HUDEP-2 (cell line): ENCODE measurements around the gene AFAP1.

Experiments
- DNase-seq, 76 experiments: peaks; one replicate each; lab custom pipeline; 2025; ENCODE audit not compliant: unreplicated experiment in 76 of 76; lab: John Stamatoyannopoulos, UW

AFAP1 gene

DNA sequence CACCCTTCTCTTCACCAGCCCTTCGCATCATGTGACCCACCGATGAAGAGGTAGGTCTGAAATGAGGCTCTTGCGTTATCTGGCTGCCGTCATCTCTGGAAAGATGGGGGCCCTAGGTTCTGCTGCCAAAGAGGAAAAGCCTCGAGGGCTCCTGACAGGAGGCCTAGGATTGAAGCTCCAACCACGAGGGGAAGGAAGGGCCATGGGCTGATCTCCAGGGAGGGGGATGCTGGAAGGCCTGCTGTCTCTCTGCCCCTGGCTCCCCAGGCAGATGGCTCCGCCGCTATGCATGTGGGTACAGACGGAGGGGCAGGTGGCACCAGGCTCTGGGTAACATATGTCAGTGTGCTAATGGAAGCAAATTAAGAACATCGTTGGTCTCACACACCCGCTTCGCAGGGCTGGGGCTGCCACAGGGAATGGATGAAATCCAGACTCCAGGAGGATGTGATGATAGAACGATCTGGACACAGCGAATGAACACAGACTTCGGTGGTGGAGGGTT, 44.9 kb downstream of the AFAP1 start:
- DNase-seq: no peak

DNA sequence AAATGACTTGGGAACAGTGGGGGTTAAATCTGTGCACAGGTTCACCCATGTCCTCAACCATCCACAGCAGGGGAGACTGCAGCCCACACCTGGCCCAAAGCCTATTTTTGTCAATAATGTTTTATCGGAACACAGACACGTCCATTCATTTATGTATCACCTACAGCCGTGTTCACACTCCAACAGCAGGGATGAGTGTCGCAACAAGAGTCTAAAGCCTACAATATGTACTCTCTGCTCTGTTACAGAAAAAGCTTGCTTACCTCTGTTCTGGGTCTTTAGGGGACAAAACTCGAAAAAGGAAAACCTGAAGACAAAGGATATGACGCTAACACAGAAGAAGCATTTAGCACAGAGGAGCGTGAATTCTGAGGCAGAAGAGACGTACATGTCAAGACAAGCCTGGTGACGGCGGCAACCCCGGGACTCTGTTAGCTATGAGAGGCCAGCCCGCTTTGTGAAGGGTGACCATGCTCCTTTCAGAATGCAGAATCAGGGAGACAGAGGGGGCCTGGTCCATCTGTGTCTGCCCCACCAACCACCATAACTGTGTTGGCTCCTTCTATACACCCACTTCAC, 45.5 kb downstream of the AFAP1 start:
- no peak for DNase-seq

DNA sequence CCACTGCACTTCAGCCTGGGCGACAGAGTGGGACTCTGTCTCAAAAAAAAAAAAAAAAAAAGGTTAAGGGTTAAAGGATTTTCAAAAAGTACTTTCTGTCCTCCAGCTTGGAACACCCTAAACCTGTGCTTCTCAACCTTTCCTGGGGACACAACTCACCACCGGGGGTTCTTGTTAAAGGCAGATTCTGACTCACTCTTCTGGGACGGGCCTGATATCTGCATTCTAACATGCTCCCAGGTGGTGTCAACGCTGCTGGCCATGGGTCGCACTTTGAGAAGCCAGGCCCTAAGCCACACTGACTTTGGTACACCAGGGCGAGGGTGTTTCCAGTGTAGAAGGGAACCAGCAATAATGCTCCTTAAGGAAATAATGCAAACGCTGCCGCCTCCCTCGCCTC, 46.1 kb downstream of the AFAP1 start:
- no peak for DNase-seq

DNA sequence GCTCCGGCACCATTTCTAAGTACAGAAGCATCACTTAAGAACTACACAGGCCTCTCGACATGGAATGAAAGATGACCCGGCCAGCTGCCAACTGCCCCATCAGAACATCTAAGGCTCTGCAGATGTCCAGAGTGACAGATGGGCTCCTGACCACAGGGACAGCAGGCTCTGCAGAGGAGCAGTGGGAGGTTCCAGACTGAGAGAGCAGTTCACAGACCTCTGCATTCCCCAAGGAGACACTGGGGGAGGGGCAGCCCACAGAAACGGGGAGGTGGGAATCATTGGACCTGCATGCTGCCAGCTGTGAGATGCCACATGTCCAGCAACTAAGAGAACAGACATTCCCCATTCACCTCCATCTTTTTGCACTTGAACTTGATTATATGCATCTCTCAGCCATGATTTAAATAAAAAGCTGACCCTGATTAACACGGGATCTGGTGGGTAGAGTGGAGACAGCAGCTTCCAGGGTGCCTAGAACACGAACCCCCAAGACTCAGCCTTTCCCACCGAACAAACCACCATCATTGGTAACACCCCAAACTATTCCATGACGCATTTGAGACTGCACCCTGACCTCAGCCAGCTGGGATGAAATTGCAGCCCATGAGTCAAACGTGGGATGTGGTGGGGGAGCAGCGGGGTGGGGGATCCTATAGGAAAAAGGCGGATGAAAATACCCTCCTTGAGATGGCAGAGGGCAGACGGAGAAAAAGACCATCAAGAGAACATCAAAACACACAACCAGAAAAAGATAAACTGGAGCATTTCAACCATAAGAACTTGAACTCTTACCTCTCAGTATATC, 47.2 kb downstream of the AFAP1 start:
- no peak for DNase-seq

DNA sequence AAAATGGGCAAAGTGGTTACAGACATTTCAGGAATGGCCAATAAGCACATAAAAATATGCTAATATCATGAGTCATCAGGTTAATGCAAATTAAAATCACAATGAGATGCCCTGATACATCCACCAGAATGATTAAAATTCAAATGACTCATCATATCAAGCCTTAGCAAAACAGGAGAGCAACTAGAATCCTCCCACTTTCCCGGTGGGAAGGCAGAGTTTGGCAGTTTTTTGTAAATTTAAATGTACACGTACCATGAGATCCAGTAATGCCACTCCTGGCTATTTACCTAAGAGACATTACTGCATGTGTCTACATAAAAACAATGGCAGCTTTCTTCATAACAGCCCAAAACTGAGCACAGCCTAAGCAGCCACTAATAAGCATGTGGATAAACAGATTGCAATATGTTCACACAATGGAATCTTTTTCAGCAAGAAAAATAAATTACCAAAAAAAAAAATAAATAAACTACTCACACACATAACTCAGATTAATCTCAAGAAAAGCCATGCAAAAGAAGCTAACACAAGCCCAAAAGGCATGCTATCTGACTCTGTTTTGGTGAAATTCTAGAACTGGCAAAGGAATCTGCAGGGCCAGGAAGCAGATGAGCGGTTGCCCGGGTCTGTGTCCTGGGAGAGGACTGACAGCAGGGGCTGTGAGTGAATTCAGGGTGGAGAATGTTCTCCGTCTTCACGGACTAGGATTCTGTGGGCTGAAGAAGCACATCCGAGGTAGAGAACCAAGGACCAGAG, 48.8 kb downstream of the AFAP1 start:
- DNase-seq: no peak

DNA sequence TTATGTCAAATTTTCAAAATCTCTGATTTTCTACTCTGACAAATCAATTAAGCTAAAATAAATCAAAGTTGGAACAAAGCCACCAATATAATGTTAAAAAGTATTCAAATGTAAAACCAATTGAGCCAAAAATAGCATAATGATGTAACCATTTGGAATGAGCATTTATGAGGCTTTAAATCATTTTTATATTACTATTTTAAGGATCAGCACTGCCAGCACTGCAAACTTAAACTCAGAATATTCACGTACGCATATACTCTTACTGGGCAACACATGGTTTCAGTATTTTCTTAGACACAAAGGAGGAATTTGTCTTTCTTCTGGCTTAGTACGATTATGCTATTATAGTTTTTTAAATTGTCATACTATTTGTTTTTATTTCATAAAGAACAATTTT, 52.2 kb downstream of the AFAP1 start:
- DNase-seq: no peak

DNA sequence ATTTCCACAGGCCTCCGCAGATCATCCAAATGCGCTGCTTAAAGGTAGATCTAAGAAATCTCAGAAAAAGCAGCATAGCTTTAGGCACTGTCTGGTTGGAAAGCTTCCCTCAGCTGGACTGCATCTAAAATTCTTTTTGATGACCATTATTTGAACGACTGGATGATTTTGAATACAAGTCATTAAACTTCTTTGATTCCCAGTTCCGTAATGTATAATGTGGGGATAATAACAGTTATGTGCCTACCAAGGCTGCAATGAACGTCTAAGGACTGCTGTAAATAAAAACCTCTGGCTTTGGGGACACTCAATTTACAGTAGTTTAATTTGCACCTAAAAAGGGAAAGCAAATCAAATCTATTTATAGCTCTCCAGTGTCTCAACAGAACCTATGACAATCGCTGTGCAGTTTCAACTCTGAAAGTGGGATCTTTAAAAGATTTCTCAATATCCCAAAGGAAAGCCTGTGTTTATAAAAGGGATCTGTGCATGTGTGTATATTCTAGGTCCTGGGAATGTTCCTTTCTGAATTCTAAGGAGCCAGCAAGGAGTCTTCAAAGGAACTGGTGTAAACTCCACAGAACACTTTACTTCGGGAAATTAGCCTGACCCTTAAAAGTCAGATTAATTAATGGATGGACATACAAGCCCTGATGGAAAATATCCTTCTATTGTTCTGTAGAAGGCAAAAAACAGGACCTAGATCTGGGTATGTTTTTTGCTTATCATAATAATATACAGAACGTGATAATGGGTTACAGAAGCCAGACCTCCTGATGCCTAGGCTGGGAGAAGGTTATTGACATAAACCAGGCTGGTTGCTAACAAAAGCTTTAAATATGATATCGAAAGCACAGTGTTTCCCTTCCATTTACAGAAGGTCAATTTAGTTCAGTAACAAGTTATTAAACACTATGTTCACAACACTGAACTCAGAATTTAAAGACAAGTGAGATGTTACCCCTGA, 53.4 kb downstream of the AFAP1 start:
- DNase-seq: no peak

DNA sequence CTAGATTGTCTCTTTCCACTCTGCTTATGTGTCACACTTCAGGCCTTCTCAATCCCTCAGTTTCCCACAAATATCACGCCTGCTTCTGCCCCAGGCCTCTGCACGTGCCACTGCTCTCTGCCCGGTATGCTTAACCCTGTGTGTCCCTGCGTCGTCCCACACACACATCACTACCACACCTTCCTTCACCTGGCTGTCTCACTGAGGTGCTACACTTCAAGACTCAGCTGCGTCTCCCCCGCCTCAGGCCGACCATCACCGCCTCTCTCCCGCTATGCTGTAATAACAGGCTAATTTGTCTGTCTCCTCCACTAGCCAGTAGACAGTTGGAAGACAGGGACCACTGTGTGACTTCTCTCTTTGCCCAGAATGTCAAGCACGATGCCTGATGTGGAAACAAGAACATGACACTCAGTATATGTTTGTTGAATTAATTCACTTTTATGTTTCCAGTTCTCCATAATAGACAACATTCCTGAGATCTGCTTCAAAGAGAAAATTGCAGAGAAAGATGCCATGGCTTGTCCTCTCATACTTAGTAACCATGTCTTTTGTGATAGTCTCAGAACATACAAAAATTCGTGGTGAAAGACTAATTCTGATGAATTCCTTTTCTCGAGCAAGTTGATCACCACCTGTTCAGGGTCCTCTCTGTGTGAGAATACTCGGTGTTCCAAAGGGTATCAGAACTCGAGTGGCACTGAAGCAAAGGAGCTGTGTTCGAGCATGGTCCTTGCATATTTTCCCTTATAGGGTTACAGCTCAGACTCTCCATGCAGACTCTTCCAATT, 54.2 kb downstream of the AFAP1 start:
- DNase-seq: no peak

DNA sequence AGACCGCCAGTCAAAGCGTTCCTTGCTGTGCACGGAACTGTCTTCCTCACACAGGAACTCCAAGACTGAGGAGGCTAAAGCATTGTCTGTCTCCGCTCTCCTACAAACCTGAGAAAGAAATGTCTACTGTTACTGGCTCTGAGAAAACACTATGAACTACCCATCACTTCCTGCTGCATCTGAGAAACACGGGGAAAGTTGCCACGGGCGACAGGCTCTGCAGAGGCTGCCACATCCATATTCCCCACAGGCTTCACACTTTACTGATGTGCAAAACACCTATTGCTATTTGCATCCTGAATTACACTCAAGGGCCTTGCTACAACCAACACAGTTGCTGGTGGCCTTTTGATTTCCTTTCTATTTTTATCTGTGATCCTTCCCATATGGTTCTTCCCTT, 59.0 kb downstream of the AFAP1 start:
- DNase-seq: no peak

DNA sequence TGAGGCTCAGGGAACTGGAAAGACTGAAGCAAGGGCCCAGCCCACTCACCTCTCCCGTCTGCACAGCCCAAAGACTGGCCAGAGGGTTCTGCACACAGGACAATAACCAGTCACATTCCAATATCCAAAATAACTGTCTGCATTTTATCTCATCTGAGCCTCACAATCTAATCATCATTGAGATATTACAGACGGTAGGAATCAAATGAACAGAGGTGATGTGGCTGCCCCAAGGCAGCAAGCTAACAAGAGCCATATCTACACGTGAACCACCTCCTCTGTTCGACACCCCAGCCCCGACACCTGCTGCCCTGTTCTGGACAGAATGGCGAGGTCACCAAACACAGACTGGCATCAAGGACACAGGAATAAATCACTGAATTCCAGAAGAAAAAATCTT, 60.5 kb downstream of the AFAP1 start:
- no peak for DNase-seq

DNA sequence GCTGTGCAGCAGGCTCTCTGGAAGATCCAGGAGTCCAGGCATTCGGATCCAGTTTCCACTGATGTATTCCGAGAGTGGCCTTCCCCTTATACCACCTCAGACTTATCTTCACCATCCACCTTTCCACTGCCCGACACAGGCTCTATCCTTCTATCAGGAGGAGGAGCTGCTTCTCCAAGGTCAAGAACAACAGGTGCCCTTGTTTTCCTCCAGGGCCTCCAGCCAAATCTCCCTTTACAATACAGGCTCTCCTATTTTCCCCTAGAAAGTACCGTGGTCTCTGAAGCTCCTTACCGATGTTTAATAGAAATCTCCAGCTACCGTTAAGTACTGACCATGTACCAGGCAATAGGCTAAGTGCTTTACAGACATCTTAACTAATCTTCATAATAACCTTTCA, 61.3 kb downstream of the AFAP1 start:
- no peak for DNase-seq

DNA sequence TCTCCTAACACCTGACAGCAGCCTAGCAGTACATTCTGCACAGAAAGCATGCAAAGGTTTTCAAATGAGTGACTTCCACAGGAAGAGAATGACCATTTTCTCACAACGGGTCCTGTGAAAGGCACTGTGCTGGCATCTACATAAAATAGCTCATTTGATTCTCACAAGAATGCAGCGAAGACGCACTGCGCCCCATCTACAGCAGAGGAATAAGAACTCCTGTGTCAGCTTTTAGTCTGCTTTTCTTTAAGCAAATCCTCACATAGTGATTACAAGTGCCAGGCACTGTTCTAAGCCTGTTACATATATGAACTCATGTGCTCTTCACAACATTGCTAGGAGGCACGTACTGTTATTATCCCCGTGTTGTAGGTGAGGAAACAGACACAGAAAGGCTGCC, 62.5 kb downstream of the AFAP1 start:
- DNase-seq: no peak

DNA sequence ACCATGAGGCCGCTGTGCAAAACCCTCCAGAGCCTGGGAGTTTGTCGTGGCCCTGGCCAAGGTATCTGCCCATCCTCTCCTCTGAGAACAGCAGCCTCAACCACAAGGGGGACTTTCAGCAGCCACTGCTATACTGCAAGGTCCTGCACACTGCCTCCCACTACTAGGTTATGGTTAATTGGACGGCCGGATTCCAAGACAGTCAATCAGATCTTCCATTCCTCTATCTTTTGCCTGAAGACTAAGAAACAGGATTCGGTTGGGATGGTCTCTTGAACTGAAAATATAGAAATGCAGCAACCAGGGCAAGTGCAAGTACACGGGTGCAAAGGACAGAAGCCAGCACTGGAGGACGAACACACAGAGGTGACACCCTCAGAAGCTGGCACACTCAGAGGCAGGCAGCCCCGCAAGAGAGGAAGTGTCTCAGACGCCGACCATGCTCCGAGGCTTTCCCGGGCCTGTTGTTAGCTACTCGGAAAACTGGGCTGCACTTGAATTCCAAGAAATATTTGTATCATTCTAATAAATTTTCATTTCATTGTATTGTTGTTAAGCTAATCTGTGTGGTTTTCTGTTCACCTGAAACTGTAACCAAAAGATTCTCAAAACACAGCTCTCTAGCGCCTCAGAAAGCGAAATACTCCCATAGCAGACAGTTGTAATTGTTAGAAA, 63.3 kb downstream of the AFAP1 start:
- DNase-seq: no peak

DNA sequence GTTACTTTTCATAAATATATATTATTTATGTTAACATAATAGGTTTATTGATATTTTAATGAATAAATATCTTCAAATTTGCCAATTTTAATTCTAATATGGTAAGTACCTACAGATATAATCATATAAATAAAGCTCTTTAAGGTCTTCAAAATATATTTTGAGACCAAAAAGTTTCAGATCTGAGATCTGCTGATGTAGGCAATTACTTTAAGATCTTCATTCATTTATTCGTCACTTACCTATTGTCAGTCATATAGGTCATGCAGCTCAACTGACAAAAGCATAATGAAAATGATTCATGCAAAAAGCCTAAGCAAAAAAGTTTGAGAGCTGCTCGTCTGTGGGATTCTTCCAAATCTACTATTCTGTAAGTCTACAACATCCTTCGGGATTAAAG, 64.8 kb downstream of the AFAP1 start:
- no peak for DNase-seq

DNA sequence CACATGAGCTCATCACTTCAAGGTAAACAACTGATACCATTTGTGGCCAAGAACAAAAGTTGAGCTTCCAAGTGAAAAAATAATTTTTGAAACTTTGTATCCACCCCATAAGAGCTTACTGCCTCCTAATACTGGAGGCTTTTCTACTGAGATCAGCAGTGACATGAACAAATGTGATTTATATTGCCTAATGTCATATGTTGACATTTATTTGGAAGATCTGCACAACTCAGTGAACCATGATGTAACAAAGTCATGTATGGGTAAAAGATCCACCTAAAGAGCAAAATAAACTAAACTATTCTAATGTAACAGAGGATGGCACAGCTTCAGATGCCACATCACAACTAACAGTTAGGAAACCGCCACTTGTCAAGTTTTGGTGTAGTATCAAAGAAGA, 65.8 kb downstream of the AFAP1 start:
- DNase-seq: no peak

DNA sequence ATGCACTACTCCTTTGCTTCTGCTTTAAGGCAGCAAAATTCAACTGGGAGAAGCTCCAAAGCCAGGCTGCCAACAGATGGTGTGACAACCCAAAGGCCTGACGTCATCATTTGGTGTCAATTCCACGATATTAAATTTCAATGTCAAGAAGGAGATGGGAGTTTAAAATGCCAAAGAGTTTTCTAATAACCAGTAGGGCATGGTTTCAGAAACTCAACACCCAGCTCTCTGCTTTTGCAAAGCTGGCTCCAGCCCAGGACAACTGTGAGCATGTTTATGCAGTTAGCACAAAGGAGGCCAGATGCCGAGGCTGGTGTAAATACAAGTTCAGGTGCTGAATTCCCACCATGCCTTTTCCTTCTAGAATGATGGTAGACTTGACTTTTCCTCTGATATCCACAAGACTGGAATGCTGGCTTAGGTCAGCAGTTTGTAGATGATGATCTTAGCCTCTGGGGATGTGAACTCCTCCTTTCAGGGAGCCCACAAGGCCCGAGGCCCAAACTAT, 67.3 kb downstream of the AFAP1 start:
- DNase-seq: no peak

DNA sequence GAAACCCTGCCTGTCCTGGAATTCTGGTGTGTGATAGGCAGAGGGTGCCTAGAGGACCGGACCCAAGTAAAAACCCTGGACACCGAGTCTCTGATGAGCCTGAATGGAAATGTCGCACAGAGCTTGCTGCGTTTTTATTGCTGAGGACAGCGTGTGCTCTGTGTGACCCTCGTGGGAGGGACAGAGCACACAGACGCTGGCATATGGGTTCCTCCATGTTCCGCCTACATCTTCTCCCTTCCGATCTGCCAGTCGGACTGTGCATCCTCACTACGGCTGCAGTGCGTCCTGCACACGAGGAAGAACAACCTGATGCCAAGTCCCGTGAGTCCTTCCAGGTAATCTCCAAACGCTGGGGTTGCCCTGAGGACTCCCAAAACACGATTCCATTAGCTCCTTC, 68.3 kb downstream of the AFAP1 start:
- no peak for DNase-seq

DNA sequence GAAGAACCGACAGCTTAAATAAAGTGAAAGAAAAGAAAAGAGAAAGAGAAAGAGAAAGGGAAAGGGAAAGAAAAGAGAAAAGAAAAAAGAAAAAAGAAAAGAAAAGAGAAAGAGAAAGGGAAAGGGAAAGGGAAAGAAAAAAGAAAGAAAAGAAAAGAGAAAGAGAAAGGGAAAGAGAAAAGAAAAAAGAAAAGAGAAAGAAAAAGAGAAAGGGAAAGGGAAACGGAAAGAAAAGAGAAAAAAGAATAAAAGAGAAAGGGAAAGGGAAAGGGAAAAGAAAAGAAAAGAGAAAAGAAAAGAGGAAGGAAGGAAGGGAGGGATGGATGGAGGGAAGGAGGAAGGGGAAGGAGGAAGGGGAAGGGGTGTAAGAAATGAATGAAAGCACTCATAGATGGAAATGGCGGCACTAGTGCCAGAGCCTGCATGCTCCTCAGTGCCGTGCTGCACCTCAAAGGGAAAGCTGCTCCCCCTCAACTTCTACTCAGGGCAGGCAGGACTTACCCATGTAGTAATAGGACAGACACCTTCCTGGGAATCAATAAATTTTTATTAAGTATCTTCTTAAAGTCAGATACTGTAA, 70.7 kb downstream of the AFAP1 start:
- DNase-seq: no peak

DNA sequence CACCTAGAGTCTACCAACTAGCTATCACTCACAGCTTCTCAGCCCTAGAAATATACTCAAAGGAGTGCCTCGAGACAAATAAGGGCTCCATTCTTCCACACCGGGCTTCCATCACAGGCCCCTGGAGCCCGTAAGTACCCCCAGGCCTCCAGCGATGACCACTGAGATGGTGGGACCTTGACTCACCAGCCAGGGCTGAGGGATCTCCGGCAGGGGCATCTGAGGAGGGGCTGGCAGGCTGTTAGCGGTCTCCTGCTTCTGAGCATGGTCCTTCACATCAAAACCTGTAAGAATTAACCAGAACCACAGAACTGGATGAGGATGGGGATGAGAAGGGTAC, 71.3 kb downstream of the AFAP1 start:
- DNase-seq: no peak
